Measurements from ENCODE around the gene ALDH1L1. TPM values are rescaled to one million over a fixed set of nuclear protein-coding genes. Genes with fewer than 3 reads are reported as not detected.

Gene ALDH1L1
- total RNA-seq, 1 donor from 2014 or later: 1.5 TPM

- DNase-seq (ENCODE audit: extremely low spot score, unreplicated experiment): no peak
- Mint-ChIP-seq H3K27ac (ENCODE audit: unreplicated experiment) (no peak overlapping the region), H3K4me1 (ENCODE audit: unreplicated experiment) (peaks cover 3% of the 10 kb centered on the region), H3K4me3 (ENCODE audit: unreplicated experiment) (no peak overlapping the region), H3K9me3 (ENCODE audit: unreplicated experiment) (peaks cover 13% of the 10 kb centered on the region), H3K27me3 (ENCODE audit: unreplicated experiment) (no peaks in the 10 kb centered on the region), H3K36me3 (ENCODE audit: unreplicated experiment) (peaks cover 7% of the 10 kb centered on the region)
- TF ChIP-seq CTCF (IDR thresholded peaks at IDR 0.05): no peak
Observed at GRCh38 chr3:126197343-126197742, 17.0 kb upstream of the ALDH1L1 start.

- Mint-ChIP-seq H3K4me1 (ENCODE audit: unreplicated experiment) (no peaks in the 10 kb centered on the region), H3K9me3 (ENCODE audit: unreplicated experiment) (peaks cover 13% of the 10 kb centered on the region), H3K27me3 (ENCODE audit: unreplicated experiment) (peaks cover 6% of the 10 kb centered on the region), H3K36me3 (ENCODE audit: unreplicated experiment) (peaks cover 7% of the 10 kb centered on the region), H3K27ac (ENCODE audit: unreplicated experiment) (no peak overlapping the region), H3K4me3 (ENCODE audit: unreplicated experiment) (no peak overlapping the region)
- DNase-seq (ENCODE audit: extremely low spot score, unreplicated experiment): no peak
- TF ChIP-seq CTCF (IDR thresholded peaks at IDR 0.05): no peak
Observed at GRCh38 chr3:126194713-126195305, 14.4 kb upstream of the ALDH1L1 start.

- TF ChIP-seq CTCF (IDR thresholded peaks at IDR 0.05): no peak
- H3K4me1 Mint-ChIP-seq (ENCODE audit: unreplicated experiment): no peaks in the 10 kb centered on the region
- peaks cover 13% of the 10 kb centered on the region for H3K9me3 Mint-ChIP-seq (ENCODE audit: unreplicated experiment)
Observed at GRCh38 chr3:126191246-126191645, 10.9 kb upstream of the ALDH1L1 start.

GRCh38 chr3:126187920-126188319 lies 7.5 kb upstream of the ALDH1L1 start:
- H3K9me3 Mint-ChIP-seq (ENCODE audit: unreplicated experiment): no peaks in the 10 kb centered on the region
- H3K27me3 Mint-ChIP-seq (ENCODE audit: unreplicated experiment): peaks cover 19% of the 10 kb centered on the region
- DNase-seq (ENCODE audit: extremely low spot score, unreplicated experiment): no peak
- no peak overlapping the region for H3K4me3 Mint-ChIP-seq (ENCODE audit: unreplicated experiment)
- no peaks in the 10 kb centered on the region for H3K4me1 Mint-ChIP-seq (ENCODE audit: unreplicated experiment)
- H3K36me3 Mint-ChIP-seq (ENCODE audit: unreplicated experiment): no peaks in the 10 kb centered on the region
- H3K27ac Mint-ChIP-seq (ENCODE audit: unreplicated experiment): no peak overlapping the region
- TF ChIP-seq CTCF (IDR thresholded peaks at IDR 0.05): no peak

More at GRCh38 chr3:126191246-126191645, 10.9 kb upstream of the ALDH1L1 start:
- Mint-ChIP-seq H3K27me3 (ENCODE audit: unreplicated experiment) (peaks cover 19% of the 10 kb centered on the region), H3K27ac (ENCODE audit: unreplicated experiment) (no peak overlapping the region), H3K36me3 (ENCODE audit: unreplicated experiment) (peaks cover 7% of the 10 kb centered on the region), H3K4me3 (ENCODE audit: unreplicated experiment) (no peak overlapping the region)
- no peak for DNase-seq (ENCODE audit: extremely low spot score, unreplicated experiment)

- Mint-ChIP-seq H3K27me3 (ENCODE audit: unreplicated experiment) (peaks cover 19% of the 10 kb centered on the region), H3K4me1 (ENCODE audit: unreplicated experiment) (no peaks in the 10 kb centered on the region), H3K27ac (ENCODE audit: unreplicated experiment) (no peak overlapping the region), H3K4me3 (ENCODE audit: unreplicated experiment) (no peak overlapping the region), H3K36me3 (ENCODE audit: unreplicated experiment) (no peaks in the 10 kb centered on the region), H3K9me3 (ENCODE audit: unreplicated experiment) (no peaks in the 10 kb centered on the region)
- no peak for DNase-seq (ENCODE audit: extremely low spot score, unreplicated experiment)
- no peak for TF ChIP-seq CTCF (IDR thresholded peaks at IDR 0.05)
Observed at GRCh38 chr3:126186749-126187148, 6.4 kb upstream of the ALDH1L1 start.

All from osteocyte (in vitro differentiated cells).